NCI-H2196 (cell line): ENCODE results near the gene PACRGL.
"Not testable (repeated sequence)": the region's sequence is repeated elsewhere in the genome, so short reads cannot be mapped to it uniquely, and the experiment has no call there.

ENCODE experiments used
- DNase-seq: peaks from one replicate; lab custom pipeline; 2025; ENCODE audit not compliant: unreplicated experiment; lab: John Stamatoyannopoulos, UW

The PACRGL gene

GRCh38 chr4:20723019-20723418 is 22.8 kb downstream of the PACRGL start:
- DNase-seq: no peak

GRCh38 chr4:20723463-20723862 is 23.2 kb downstream of the PACRGL start:
- DNase-seq: no peak

DNA sequence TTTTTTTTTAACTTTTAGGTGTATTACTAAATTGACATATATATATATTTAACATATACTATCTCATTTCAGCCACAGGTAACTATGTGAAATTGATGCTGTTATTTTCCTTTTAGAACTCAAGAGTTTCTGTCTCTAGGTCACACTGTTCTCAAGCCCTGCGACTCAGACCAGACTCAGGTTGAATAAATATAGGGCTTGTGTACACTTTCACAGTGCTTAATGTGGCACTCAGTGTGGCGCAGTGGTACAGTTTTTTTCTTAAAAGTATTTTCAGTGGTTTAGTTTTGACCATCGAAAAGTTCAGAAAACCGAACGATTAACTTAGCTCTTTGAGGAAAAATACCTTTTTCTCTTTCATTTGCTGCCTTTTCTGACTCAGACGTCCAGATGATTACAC is 24.7 kb downstream of the PACRGL start:
- no peak for DNase-seq

DNA sequence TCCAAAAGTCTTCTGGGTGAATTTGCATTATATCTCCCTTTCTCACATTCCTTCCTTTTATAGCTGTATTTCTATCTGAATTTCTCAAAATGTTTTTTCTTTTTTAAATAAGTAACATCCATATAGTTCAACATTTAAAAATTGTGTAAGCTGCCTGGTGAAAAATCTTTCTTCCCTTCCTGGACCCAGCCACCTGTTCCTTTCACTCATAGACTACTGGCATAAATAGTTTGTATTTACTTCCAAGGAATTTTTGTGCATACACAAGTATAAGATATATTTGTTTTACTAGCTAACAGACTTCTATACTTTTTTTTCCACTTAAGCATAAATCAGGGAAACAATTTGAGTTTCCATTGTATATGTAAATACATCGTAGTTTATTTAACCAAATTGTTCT is 35.7 kb downstream of the PACRGL start:
- DNase-seq: no peak

DNA sequence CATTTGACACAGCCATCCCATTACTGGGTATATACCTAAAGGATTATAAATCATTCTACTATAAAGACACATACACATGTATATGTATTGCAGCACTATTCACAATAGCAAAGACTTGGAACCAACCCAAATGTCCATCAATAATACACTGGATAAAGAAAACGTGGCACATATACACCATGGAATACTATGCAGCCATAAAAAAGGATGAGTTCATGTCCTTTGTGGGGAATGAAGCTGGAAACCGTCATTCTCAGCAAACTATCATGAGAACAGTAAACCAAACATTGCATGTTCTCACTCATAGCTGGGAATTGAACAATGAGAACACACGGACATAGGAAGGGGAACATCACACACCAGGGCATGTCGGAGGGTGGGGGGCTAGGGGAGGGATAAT is 45.7 kb downstream of the PACRGL start:
- DNase-seq: not testable (repeated sequence)

DNA sequence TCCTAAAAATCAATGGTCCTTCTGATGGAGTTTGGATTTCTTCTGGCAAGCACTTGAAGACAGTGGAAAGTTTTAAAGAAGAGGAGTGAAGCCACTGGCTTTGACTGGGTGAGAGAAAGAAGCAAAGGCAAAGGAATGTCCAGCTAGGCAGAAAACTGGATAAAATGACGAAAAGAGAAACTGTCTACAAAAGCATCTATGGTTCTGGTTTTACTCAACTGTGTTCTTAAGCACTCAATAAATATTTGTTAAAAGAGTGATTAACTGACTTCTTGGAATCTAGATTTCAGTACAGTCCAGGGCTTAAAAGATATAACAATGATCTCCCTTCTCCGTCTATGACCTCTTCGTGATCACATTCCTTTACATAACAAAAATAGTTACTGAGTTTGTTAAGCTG is 52.4 kb downstream of the PACRGL start:
- no peak for DNase-seq

GRCh38 chr4:20754036-20754435 is 53.8 kb downstream of the PACRGL start:
- DNase-seq: no peak

DNA sequence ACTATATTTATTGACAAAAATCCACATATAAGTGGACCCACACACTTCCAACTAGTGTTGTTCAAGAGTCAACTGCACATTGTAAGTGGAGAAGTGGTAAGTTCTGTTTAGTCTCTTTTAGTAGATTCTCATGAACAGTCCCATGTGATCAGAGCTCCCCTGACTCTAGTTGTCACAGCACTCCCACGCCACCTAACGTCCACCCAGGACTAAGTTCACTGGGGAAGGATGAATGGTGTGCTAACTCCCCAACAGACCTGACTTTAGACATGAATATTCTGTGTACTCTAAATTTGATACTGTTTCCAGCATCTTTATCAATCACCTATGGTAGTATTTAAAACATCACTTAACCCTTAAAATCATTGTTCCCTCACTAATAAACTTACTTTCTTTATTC is 59.8 kb downstream of the PACRGL start:
- DNase-seq: no peak

DNA sequence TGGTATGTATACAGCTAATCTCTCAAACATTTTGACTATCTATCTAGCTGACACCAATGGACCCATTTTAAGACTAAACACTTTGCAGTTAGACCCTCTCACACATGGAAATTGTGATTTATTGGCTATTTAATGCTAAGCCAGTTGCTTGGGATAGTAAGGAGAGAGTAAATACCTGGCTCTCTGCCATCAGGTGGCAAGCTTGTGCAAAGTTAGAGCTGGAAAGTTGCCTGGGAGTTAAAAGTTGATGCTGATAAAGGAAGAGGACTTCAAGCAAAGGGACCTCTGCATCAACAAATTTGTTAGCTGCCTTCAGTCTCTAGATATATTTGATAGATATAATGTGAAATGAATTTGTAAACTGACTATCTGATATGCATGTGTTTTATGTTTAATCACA is 61.1 kb downstream of the PACRGL start:
- no peak for DNase-seq

DNA sequence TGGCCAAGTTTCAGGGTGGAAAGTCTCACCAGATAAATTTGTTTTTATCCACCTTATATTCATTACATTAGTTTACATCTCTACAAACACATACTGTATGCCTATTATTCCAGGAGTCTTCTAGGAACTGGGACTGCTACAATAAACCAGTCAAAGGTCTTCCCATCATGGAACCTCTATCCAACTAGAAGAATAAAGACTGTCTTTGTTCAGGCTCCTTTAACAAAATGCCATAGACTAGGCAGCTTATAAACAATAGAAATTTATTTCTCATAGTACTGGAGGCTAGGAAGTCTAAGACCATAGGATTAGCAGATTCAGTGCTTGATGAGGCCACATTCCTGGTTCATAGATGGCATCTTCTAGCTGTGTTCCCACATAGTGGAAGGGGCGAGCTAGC is 61.6 kb downstream of the PACRGL start:
- no peak for DNase-seq

- DNase-seq: no peak
Measured at GRCh38 chr4:20764366-20764992, 64.2 kb downstream of the PACRGL start.

GRCh38 chr4:20773144-20773997 is 73.1 kb downstream of the PACRGL start:
- peak; percentile 56 for DNase-seq

GRCh38 chr4:20778896-20779295 is 78.6 kb downstream of the PACRGL start:
- no peak for DNase-seq

DNA sequence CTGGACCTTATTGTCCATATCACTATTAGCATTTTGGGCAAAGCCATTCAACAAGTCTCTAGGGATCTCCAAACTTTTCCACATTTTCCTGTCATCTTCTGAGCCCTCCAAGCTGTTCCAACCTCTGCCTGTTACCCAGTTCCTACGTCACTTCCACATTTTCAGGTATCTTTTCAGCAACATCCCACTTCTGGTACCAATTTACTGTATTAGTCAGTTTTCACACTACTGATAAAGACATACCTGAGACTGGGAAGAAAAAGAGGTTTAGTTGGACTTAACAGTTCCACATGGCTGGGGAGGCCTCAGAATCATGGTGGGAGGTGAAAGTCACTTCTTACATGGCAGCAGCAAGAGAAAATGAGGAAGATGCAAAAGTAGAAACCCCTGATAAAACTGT is 82.9 kb downstream of the PACRGL start:
- DNase-seq: not testable (repeated sequence)

DNA sequence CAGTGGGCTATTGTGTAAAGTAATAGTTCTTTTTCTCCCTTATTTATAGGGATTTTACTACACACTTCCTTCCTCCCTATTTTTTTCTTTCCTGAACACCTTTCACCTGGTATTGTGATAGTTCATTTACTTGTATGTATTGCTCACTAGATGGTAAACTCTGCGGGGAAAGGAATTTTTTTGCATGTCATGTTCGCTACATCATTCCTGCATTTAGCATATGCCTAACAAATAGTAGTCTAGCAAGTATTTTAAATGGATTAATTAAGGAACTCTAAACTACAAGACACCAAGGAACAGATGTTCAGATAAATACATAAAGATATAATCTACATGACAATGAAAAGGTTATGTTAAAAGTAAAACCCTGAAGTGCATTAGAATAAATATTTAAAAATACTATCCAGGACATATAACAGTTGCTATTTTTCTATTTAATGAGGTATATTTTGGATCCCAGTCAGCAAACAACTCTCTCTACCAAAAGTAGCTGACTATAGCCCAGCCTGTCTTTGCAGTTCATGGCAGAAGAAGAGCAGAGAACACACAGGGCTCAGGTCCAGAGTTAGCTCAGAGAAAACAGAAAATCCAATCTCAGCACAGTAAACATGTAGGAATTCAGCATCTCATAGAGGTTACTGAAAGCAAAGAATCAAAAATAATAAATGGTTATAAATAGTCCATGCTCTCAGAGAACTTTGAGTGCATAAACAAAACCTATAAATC is 87.8 kb downstream of the PACRGL start:
- no peak for DNase-seq
